Measurements from ENCODE around the gene PTPA. TPM values are rescaled to one million over a fixed set of nuclear protein-coding genes. Genes with fewer than 3 reads are reported as not detected.
"Not testable (repeated sequence)": the region's sequence is repeated elsewhere in the genome, so short reads cannot be mapped to it uniquely, and the experiment has no call there.

The PTPA gene
- total RNA-seq, 1 donor from 2014 or later = 115 TPM

DNA sequence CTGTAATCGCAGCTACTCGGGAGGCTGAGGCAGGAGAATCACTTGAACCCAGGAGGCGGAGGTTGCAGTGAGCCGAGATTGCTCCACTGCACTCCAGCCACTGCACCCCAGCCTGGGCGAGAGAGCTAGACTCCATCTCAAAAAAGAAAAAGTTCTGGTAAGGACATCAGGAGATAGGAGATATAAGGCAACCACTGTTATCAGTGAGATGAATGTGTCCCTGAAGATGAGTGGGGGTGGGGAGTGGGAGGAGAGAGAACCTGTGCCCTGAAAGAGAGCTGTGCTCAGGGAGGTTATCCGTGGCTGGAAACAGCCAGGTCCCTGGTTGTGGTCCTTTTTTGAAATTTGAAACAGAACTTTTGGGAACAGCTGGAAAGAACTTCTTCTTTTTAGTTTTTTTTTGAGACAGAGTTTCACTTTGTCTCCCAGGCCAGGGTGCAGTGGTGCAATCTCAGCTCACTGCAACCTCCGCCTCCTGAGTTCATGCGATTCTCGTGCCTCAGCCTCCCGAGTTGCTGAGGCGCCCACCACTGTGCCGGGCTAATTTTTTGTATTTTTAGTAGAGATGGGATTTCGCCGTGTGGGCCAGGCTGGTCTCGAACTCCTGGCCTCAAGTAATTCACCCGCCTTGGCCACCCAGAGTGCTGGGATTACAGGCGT lies 2.6 kb downstream of the PTPA start:
- intact Hi-C loops (cut with DNase I) = no loop called here
- no peaks in the 10 kb centered on the region for H3K27me3 ChIP-seq
- H3K27ac ChIP-seq = no peak overlapping the region
- DNase-seq (no peak), ATAC-seq (no peak)
- H3K9me3 ChIP-seq = no peaks in the 10 kb centered on the region
- H3K4me3 ChIP-seq = no peak overlapping the region
- no peaks in the 10 kb centered on the region for H3K36me3 ChIP-seq
- peaks cover 17% of the 10 kb centered on the region for H3K4me1 ChIP-seq
- TF ChIP-seq, protein P1, sequence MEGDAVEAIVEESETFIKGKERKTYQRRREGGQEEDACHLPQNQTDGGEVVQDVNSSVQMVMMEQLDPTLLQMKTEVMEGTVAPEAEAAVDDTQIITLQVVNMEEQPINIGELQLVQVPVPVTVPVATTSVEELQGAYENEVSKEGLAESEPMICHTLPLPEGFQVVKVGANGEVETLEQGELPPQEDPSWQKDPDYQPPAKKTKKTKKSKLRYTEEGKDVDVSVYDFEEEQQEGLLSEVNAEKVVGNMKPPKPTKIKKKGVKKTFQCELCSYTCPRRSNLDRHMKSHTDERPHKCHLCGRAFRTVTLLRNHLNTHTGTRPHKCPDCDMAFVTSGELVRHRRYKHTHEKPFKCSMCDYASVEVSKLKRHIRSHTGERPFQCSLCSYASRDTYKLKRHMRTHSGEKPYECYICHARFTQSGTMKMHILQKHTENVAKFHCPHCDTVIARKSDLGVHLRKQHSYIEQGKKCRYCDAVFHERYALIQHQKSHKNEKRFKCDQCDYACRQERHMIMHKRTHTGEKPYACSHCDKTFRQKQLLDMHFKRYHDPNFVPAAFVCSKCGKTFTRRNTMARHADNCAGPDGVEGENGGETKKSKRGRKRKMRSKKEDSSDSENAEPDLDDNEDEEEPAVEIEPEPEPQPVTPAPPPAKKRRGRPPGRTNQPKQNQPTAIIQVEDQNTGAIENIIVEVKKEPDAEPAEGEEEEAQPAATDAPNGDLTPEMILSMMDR (IDR thresholded peaks at IDR 0.05) = no peak

- no peaks in the 10 kb centered on the region for H3K27me3 ChIP-seq
- ATAC-seq (no peak), DNase-seq (no peak)
- TF ChIP-seq, protein P1 (IDR thresholded peaks at IDR 0.05) = no peak
- H3K9me3 ChIP-seq = no peaks in the 10 kb centered on the region
- intact Hi-C loops (cut with DNase I) = no loop called here
- no peak overlapping the region for H3K27ac ChIP-seq
- H3K36me3 ChIP-seq = peaks cover 31% of the 10 kb centered on the region
- peaks cover 7% of the 10 kb centered on the region for H3K4me1 ChIP-seq
- no peak overlapping the region for H3K4me3 ChIP-seq
Observed at GRCh38 chr9:129118799-129119198, 7.6 kb downstream of the PTPA start.

GRCh38 chr9:129121483-129121882 lies 10.3 kb downstream of the PTPA start:
- DNase-seq = no peak
- no peak for ATAC-seq
- H3K4me3 ChIP-seq = no peak overlapping the region
- peaks cover 7% of the 10 kb centered on the region for H3K4me1 ChIP-seq
- peaks cover 43% of the 10 kb centered on the region for H3K36me3 ChIP-seq
- intact Hi-C loops (cut with DNase I) = no loop called here
- H3K27ac ChIP-seq = no peak overlapping the region
- no peaks in the 10 kb centered on the region for H3K27me3 ChIP-seq
- no peaks in the 10 kb centered on the region for H3K9me3 ChIP-seq
- TF ChIP-seq, protein P1 (IDR thresholded peaks at IDR 0.05) = no peak

DNA sequence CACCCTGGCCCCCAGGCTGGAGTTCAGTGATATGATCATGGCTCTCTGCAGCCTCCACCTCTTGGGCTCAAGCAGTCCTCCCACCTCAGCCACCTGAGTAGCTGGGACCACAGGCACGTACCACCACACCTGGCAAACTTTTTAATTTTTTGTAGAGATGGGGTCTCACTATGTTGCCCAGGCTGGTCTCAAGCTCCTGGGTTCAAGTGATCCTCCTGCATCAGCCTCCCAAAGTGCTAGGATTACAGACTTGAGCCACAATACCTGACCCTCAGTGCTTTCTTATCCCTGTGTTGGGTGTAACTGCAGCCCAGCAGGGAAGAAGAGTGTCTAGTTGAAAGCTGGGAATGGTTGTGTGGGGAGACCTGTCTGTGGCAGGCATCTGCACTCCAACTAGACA lies 10.9 kb downstream of the PTPA start:
- TF ChIP-seq, protein P1 (IDR thresholded peaks at IDR 0.05) = no peak

DNA sequence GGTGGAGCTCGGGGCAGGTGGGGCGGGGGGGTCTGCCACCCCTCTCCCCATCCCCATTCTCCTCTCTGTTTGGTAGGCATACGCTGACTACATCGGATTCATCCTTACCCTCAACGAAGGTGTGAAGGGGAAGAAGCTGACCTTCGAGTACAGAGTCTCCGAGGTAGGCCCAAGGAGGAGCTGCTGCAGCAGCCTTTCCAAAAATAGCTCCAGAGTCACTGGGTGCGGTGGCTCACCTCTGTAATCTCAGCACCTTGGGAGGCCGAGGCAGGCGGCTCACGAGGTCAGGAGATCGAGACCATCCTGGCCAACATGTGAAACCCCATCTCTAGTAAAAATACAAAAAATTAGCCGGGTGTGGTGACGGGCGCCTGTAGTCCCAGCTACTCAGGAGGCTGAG lies 11.8 kb downstream of the PTPA start:
- H3K4me1 ChIP-seq; H3K9me3 ChIP-seq; H3K4me3 ChIP-seq; DNase-seq; H3K27me3 ChIP-seq; ATAC-seq; H3K27ac ChIP-seq; intact Hi-C loops (cut with DNase I): not testable (repeated sequence)
- H3K36me3 ChIP-seq = peaks cover 57% of the 10 kb centered on the region

More for the DNA sequence above, 10.9 kb downstream of the PTPA start:
- Histone ChIP-seq H3K4me1 (peaks cover 7% of the 10 kb centered on the region), H3K36me3 (peaks cover 49% of the 10 kb centered on the region), H3K27me3 (no peaks in the 10 kb centered on the region), H3K27ac (no peak overlapping the region), H3K9me3 (no peaks in the 10 kb centered on the region), H3K4me3 (no peak overlapping the region)
- DNase-seq (no peak), ATAC-seq (no peak)
- intact Hi-C loops (cut with DNase I) = no loop called here

DNA sequence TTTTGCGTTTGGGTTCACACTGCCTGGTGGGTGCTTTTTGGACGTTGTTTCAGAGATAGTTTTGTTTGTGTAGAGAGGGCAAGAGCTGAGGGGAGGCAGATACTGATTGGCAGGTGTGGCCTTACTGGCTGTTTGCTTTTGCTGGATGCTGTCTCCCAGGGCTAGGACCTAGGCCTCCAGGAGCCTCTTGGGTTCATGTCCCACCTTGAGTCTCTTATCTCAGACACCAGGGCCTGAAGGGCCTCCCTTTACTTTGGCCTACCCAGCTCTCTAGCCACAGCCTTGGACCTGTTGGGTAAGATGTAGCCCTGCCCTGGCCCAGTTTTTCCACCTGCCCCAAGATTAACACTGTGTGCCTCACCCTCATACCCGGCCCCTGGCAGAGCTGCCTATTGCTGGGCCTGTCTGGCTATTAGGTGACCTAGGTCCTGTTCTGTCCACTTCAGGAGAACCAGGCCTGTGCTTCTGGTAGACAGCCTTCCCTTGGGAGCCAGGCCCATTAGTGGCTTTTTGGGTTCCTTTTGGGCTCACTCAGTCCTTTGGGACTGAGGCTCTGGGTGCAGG lies 13.4 kb downstream of the PTPA start:
- H3K27me3 ChIP-seq = no peaks in the 10 kb centered on the region
- no peak for DNase-seq
- H3K27ac ChIP-seq = no peak overlapping the region
- ATAC-seq = no peak
- TF ChIP-seq, protein P1 (IDR thresholded peaks at IDR 0.05) = no peak
- peaks cover 71% of the 10 kb centered on the region for H3K36me3 ChIP-seq
- H3K4me3 ChIP-seq = no peak overlapping the region
- peaks cover 7% of the 10 kb centered on the region for H3K4me1 ChIP-seq
- H3K9me3 ChIP-seq = no peaks in the 10 kb centered on the region
- intact Hi-C loops (cut with DNase I) = no loop called here
